ENCODE data around the gene CYP17A1. TPM values are rescaled to one million over a fixed set of nuclear protein-coding genes. Genes with fewer than 3 reads are reported as not detected.

CYP17A1 gene
- polyA plus RNA-seq, 1 donor from 2014 or later, result not detected

GRCh38 chr10:102869258-102870198 lies 32.3 kb upstream of the CYP17A1 start, which contains the start of gene AS3MT:
AS3MT (plus strand) TSS chr10:102869470; CDS start chr10:102869593, 123 bp downstream.
- no peak within 1 kb of the TSS for H3K27ac ChIP-seq (ENCODE audit: low read length)
- no peak for TF ChIP-seq TAF1 (IDR thresholded peaks at IDR 0.05; ENCODE audit: low read depth)
- peak; percentile 52 for TF ChIP-seq POLR2AphosphoS5 (IDR thresholded peaks at IDR 0.05)
- H3K79me2 ChIP-seq (replicated peaks; ENCODE audit: insufficient read depth, low read length), result no peaks in the 10 kb centered on the region
- peak within 1 kb of the TSS; percentile 62 for H3K4me2 ChIP-seq (ENCODE audit: low read length)
- no peaks in the 10 kb centered on the region for H3K27me3 ChIP-seq (ENCODE audit: insufficient read depth, low read depth, low read length)
- no peaks in the 10 kb centered on the region for H3K36me3 ChIP-seq (ENCODE audit: insufficient read depth, low read length)
- no peaks in the 10 kb centered on the region for H4K20me1 ChIP-seq (ENCODE audit: insufficient read depth)
- peak within 1 kb of the TSS; percentile 30 for H2AFZ ChIP-seq (ENCODE audit: low read depth, low read length)
- H3K9me3 ChIP-seq (ENCODE audit: low read length), result no peaks in the 10 kb centered on the region
- H3K9ac ChIP-seq (ENCODE audit: low read length), result peak within 1 kb of the TSS; percentile 55
- H3F3A ChIP-seq (ENCODE audit: insufficient read depth, low read length, poor library complexity, severe bottlenecking), result no peaks in the 10 kb centered on the region
- H3K4me3 ChIP-seq (ENCODE audit: low read length), result peak within 1 kb of the TSS; percentile 65
- no peaks in the 10 kb centered on the region for H3K9me2 ChIP-seq (ENCODE audit: insufficient read depth, low read length)

DNA sequence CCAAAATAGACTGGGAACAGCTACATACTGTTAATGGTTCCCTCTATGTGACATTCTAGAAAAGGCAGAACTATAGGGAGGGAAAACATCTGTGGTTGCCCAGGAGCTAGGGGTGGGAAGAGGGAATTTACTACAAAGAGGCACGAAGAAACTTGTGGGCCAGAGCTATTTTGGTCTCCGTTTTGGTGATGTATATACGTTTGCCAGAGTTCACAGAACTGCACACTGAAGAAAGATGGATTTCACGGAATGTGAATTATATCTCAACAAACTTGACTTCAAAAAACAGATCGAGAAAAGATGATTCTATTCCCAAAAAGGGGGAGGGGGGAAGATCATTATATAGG lies 31.7 kb upstream of the CYP17A1 start:
- no peak for TF ChIP-seq MXI1 (conservative IDR thresholded peaks at IDR 0.05; ENCODE audit: poor library complexity, severe bottlenecking)
- TF ChIP-seq CTCF (IDR thresholded peaks at IDR 0.05; ENCODE audit: poor library complexity, severe bottlenecking), result no peak
- TF ChIP-seq TAF1 (IDR thresholded peaks at IDR 0.05; ENCODE audit: low read depth), result no peak
- no peak for TF ChIP-seq SMC3 (conservative IDR thresholded peaks at IDR 0.05; ENCODE audit: poor library complexity)
- no peak for TF ChIP-seq EP300 (conservative IDR thresholded peaks at IDR 0.05; ENCODE audit: poor library complexity, severe bottlenecking)
- TF ChIP-seq RAD21 (conservative IDR thresholded peaks at IDR 0.05), result no peak
- no peak for TF ChIP-seq POLR2AphosphoS5 (IDR thresholded peaks at IDR 0.05)
- TF ChIP-seq REST (IDR thresholded peaks at IDR 0.05; ENCODE audit: borderline replicate concordance), result no peak
- TF ChIP-seq EZH2 (IDR thresholded peaks at IDR 0.05; ENCODE audit: borderline replicate concordance, insufficient read depth, low read length, poor library complexity, severe bottlenecking), result no peak
- Histone ChIP-seq H3K4me2 (ENCODE audit: low read length) (peak overlapping the region; percentile 32), H3K27ac (ENCODE audit: low read length) (no peak overlapping the region), H3K36me3 (ENCODE audit: insufficient read depth, low read length) (no peaks in the 10 kb centered on the region), H3K9me2 (ENCODE audit: insufficient read depth, low read length) (no peaks in the 10 kb centered on the region), H3K9ac (ENCODE audit: low read length) (peak overlapping the region; percentile 55), H2AFZ (ENCODE audit: low read depth, low read length) (peak overlapping the region; percentile 30), H3K27me3 (ENCODE audit: insufficient read depth, low read depth, low read length) (no peaks in the 10 kb centered on the region), H4K20me1 (ENCODE audit: insufficient read depth) (no peaks in the 10 kb centered on the region), H3F3A (ENCODE audit: insufficient read depth, low read length, poor library complexity, severe bottlenecking) (no peaks in the 10 kb centered on the region), H3K79me2 (replicated peaks; ENCODE audit: insufficient read depth, low read length) (no peaks in the 10 kb centered on the region), H3K9me3 (ENCODE audit: low read length) (no peaks in the 10 kb centered on the region), H3K4me3 (ENCODE audit: low read length) (peak overlapping the region; percentile 65)

Data from neural cell (in vitro differentiated cells).